Kasumi-1 (cell line): ENCODE results near the gene RAPGEF5.

Experiments used
- DNase-seq, 2 experiments: peaks; one replicate each; lab custom pipeline; 2025; lab: John Stamatoyannopoulos, UW

The RAPGEF5 gene, protein sequence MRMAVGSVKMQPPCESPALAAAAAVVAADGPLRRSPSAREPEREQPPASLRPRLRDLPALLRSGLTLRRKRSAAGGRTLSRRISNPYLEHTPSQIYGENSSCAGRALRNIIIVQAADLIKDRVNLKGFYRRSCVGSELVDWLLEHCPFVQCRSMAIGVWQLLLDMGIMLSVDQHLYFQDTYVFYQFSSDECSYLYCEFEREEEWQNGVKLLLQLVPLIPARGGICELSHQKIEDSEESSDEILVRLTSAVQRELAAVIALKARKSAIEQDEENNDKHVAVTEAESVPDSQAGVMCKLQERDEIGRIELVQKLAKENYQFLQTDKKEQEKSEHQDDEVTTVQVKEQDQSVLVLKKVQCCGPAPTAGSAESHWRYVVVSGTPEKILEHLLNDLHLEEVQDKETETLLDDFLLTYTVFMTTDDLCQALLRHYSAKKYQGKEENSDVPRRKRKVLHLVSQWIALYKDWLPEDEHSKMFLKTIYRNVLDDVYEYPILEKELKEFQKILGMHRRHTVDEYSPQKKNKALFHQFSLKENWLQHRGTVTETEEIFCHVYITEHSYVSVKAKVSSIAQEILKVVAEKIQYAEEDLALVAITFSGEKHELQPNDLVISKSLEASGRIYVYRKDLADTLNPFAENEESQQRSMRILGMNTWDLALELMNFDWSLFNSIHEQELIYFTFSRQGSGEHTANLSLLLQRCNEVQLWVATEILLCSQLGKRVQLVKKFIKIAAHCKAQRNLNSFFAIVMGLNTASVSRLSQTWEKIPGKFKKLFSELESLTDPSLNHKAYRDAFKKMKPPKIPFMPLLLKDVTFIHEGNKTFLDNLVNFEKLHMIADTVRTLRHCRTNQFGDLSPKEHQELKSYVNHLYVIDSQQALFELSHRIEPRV

DNA sequence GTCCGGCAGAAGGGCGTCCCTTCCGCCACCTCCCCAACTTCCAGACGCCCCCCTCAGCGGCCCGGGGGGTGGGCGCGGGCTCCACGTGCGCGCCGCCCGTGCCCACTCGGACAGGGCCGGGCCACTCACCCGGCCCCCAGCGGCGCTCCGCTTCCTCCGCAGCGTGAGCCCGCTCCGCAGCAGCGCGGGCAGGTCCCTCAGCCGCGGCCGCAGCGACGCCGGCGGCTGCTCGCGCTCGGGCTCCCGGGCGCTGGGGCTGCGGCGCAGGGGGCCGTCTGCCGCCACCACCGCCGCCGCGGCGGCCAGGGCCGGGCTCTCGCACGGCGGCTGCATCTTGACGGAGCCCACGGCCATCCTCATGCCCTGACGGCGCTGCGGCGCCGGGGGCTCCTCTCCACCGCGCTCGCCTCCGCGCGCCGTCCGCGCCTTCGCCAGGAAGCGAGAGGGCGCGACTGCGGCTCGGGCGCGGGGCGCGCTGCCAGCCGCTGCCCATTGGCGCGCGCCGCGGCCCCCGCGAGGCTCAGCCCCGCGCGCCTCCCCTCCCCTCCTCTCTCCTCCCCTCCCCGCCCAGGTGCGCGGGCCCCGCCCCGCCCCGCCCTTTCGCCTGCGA, at the start of gene RAPGEF5:
TSS of gene RAPGEF5 (minus strand) at position 454 of the 610 bp plus-strand sequence. CDS start at position 360, 94 bp downstream.
- DNase-seq: no peak

DNA sequence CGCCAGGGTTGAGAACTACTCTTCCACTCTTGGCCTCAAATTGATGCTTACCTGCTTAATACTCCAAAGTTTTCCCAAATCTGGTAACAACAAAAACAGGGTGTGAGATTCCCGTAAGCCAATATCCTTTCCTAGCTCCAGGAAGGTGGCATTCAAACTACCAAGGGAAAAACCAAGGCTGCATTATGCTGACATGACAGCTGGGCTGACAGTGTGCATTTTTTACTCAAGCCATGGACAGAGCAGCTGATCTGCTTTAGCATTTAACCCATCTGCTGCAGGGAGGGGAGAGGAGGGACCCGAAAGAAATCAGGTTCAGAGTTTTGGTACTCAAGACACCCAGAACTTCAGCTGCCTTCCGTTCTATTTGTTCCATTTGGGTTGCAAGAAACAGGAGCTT, 49.8 kb upstream of the RAPGEF5 start:
- no peak for DNase-seq

DNA sequence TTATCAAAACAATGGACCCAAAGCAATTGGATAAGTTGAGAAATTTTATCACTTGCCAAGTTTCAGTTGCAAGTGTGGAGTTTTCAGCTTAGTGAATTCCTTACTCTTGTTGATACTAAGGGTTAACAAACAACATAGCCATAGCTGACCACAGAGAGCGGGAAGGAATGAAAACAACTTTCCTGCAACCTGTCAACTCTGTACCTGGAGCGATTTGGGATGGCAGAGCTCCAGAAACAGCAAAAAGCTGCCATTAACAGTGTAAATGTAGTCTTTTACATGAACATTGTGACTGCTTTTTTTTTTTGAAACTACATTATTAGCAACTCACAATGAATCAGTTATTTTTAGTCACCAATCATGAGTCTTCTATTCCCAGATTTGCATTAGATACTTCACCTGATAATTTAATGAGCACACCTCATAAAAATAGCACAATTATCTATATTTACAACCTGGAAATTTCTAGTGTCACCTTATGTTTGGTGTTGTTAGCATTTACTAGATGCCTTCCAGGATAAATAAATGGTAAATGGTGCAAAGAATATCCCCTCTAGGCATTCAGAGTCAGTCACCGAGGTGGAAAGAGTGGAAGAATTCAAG, 47.6 kb upstream of the RAPGEF5 start:
- DNase-seq: no peak

DNA sequence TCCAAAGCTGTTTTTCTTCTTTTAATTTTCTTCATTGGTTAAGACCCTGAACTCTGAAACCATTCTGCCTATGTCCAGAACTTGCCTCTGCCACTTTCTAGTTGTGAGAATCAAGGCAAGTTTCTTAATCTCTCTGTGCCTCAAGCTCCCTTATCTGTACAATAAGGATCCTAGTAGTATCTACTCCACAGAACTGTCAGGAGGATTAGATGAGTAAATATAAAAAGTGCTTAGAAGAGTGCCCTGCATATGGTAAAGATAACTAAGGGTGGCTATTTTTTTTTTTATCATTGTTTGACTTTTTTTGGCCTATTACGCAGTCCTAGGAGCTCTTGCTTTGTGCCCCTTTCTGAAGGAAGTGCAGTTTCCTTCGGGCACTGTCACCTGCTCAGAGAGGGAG, 46.4 kb upstream of the RAPGEF5 start:
- DNase-seq: no peak

DNA sequence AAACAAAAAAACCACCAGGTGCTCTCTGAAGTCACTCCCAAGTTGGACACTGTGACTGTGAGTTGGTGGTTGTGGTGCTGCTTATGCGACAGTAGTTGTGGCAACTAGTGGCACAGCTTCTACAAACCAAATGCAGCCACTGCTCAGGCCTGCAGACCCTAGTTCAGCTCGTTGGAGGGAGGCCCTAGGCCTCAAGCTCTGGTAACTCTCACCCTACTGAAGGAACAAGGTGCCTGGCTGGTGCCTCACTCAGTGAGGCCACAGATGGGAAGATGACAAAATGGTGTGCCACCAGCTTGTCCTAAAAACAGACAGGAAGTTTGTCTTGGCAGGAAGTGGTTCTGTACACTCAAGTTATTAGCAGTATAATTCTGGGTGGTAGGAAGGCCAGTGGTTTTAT, 45.3 kb upstream of the RAPGEF5 start:
- DNase-seq: peak in 1 of 2 experiments; percentile 5

DNA sequence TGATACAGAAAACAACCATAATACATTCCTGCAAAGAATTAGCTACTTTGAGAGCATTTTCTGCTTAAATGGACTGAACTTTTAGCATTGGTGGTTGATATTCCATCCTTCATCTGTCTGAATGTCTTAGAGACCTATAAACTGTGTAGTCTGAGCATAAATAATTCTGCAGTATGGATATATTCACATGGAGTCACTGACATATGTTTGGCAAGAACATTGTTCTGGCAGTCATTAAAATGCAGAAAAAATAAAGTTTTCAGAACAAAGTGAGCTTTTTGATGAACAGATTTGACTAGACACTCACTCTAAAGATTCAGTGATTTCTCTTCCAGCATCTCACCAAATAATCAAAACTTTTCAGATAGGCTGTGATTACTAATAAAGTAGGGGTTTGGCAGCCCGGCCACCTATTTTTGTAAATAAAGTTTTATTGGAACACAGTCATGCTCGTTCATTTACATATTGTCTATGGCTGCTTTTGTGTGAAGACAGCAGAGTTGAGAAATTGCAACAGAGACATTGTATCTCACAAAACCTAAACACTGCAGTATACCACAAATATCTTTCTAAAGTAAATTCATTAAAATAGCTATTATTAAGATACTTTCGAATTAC, 44.1 kb upstream of the RAPGEF5 start:
- DNase-seq: no peak

DNA sequence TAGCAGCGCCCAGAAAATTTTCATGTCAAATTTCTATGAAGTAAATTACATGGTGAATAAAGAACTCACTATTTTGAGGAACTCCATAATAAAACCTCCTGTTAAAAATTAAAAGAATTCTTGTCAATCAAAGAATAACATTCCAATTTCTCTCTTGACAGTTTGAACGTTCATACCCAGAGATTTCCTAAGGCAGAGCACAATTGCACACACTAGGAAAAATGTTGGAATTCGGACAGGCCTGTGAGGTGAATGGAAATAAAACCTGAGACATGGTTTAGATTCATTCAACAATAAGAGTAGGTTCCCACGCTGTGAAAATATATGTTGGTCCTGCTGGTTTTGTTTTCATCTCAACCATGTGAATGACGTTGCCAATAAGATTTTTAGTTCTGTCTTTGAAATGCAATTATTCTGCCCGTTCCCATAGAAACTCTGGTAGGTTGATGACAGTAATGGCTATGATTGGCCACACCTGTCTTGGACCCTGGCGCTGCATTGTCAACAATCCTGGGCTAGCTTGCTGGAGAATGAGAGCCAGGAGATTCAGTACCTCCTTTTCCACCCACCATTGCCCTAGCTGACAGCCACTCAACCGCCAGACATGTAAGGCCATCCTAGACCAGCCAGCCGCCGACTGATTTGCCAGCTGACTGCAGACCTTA, 43.3 kb upstream of the RAPGEF5 start:
- no peak for DNase-seq

DNA sequence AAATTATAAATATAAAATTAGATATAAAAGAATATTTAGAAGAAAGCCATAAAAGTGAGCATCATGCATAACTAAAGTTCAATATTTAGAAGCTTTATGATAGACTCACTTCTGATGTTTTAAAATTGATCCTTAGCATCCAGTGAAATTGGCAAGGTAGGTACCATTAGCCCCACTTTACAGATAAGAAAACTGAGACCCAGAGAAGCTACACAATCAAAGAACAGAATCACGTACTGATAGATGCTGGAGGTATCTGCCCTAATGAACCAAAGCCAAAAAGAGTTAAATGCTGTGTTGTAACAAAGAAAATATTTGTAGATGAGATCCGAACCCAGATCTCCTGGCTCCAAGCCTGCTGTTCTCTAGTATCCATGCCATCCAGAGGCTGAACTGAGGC, 42.6 kb upstream of the RAPGEF5 start:
- DNase-seq: no peak

DNA sequence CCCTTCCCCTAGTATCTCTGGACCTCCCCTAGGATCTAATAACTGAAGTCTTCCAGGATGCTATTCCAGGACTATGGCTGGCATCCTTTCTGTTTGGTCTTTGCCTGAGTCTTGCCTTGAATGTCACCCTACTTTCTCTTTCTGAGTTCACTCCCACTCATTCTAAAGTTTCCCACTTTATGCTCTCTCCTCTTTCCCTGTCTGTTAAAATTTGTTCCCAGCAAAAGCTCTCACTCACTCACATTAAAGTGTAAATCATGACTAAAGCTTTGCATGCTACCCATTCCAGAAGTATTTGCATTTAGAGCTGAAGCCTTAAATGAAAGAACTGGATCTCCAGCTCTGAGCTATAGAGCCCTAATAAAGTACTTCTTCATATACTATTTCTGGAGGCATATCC, 42.1 kb upstream of the RAPGEF5 start:
- no peak for DNase-seq

DNA sequence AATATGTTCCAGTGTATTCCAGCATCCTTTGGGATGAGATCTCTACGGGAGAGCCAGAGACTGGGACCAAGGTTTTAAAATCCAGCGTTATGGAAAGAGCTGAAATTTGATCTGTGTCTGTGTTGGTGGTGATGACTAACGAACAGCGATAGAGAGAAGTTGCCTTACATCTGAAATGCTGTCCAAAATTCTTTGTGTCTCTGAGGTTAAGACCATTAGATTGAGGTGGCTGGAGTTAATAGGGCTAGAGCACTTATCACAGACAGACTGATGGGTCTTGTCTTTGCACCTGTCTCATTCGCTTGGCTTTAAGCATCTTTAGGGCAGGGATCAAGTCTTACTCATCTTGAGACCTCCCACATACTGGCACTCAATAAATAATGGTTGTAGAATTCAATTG, 41.0 kb upstream of the RAPGEF5 start:
- no peak for DNase-seq

DNA sequence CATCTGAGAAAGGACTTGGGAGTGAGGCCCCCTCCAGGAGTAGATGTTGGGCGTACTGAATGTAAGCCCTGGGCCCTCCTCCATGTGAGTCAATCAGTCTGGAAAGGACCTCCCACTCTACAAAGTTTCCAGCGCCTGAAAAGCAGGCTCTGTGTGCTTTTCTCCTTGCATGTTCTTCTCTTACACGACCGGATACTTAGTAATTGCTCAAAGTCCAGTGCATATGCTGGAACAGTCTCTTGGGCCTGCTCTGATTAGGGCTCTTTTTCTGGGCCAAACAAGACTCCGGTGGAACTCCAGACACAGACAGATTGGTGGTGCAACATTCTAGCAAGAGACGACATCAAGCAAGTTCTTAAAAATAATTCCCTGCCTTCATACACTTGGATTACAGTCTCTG, 38.3 kb upstream of the RAPGEF5 start:
- DNase-seq: no peak

DNA sequence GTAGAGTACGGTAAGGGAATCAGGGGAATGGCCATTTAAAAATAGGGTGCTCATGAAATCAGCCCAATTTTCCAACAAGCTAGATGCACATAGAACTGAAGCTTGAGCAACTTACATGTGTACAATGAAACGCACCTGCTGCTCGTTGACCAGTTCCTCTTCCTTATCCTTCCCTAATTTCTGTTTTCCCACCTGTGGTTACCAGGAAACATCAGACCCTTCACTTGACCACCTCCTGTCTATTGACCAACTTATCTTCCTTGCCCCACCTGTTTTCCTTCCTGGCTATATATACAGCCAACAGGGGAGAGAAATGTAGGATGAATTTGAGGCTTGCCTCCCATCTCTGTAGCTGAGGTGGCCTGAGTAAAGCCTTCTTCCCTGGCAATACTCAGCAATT, 37.8 kb upstream of the RAPGEF5 start:
- DNase-seq: no peak

DNA sequence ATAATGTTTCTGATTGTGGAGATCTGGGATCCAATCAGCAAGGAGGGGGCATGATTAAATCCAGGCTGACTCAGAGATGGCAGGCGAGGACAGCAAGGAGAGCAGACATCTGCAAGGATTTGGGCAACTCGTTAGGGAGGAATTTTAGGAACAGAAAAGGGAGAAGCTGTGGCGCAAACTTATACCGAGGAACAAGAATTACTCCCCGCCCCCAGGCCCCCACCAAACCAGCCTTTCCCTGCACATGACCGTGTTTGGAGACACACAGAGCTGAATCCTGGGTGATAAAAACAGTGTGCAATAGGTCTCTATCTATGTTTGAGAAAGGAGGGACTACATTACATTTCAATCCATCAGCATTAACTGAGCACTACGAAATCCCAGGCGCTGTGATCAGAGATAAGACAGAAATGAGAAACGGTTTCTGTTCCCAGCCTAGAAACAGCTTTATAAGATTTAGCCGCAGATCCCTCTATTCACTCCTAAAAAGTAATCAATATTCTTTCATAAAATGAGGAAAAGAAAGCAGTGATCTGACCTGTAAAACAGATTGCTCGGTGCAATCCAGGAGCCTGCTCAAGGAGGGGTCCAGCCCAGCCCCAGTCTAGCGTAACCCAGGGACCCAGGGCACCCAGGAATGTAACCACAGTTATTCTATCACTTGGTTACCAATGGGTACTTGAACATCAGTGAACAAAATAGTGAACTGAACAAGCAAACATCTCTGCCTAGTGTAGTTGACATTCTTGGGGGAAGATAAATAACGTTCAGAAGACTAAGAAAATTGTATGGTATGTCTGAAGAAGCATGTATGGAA, 37.2 kb upstream of the RAPGEF5 start:
- no peak for DNase-seq

DNA sequence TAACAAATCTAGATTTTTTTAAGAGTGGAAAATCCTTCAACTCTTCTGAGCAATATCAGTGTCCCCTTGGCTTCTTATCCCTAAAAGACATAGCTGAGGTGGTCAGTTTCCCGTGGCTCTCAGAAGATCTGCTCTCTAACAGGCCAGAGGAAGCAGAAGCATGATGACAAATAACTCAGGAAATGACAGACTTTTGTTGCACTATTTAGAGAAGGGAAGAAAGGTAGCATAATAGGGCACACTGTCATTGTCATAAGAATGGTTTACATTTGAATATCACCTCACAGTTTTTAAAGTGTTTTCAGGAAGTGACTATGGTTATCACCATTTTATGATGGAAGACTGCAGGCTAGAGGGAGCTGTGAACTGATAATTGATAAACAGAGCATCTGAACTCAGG, 33.6 kb upstream of the RAPGEF5 start:
- DNase-seq: no peak

DNA sequence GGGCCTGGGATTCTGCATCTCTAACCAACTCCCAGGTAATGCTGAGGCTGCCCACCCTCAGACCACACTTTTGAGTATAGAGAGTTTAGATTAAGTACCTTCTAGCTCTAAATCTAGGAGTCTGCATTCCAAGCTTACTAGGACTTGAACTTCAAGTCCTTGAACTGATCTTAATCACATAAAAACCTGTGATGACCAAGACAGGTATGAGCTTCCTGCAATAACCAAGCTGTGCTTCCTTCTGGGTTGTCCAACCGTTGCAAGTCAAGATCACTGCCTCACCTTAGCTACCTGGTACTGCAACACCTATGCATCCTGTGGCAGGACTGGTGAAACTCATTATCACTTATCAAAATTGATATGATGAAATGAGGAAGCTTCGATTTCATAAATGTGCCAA, 32.9 kb upstream of the RAPGEF5 start:
- DNase-seq: no peak

DNA sequence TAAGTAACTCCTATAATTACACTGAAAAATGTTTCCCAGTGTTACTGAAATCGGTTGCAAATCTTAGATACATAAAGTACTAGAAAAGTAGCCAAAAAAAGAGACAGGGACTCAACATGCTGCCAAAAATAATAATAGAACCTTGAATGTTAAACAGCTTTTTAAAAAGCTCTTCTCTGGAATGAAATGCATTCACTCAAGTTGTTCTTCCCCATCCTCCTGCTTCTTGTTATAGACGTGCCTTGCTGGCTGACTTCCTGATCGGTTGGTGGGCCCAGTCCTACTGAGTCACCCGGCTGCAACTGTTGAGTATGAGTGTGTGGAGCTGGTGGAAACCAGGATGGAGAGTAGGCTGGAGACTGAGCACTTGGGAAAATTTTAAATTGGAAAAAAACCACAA, 30.6 kb upstream of the RAPGEF5 start:
- DNase-seq: no peak

DNA sequence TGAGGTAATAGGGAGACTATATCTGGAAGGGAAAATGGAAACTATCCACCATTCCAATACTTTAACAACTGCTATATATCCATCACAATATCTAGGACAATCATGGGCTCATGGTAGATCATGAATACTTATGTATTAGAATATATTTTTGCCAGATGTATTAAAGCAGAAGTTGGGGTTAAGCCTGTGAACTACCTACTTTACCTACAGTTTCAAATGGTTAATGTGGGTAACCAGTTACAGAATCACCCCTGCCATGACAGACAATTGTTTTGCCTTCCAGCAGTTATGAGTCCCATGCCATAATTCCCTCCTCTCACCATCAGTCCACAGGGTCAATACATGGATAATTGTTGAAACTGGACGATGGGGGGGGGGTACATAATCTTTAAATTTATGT, 29.9 kb upstream of the RAPGEF5 start:
- DNase-seq: no peak

DNA sequence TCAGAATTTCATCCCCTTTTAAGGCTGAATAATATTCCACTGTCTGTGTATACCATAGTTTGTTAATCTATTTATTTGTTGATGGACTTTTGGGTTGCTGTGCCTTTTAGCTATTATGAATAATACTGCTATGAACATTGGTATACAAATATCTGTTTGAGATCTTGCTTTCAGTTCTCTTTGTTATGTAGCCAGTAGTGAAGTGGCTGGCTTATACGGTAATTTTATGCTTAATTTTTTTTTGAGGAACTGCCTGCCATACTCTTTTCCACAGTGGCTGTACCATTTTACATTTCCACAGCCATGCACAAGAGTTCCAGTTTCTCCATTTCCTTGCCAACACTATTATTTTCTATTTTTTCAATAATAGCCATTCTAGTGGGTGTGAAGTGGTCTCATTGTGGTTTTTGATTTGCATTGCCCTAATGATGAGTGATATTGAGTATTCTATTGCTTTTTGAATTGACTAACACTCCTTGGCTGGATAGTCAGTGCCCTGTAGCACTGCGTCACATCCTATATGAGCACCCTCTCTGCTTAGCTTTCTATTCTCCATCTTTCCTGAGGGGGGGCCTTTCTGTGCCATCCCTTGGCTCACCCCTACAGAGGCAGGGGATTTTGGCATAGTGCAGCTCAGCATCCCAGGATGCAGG, 29.4 kb upstream of the RAPGEF5 start:
- DNase-seq: no peak

DNA sequence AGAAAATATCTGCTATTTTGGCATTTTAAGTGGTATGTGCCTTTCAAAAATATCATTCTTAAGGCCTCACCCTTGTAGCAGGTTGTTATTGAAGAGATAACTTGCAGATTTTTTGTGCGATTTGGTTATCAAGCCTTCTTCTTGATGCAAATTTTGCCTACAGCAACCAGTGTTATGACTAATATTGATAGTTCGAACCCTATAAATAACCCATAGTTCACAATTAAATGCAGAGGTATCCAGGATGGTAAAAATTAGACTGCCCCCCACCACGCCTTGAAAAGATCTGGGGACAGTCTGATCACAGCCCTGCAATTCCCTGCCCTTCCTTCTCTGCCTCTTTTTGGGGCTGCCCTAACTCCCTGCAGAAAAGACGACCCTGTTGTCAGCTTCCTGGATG, 28.4 kb upstream of the RAPGEF5 start:
- no peak for DNase-seq

DNA sequence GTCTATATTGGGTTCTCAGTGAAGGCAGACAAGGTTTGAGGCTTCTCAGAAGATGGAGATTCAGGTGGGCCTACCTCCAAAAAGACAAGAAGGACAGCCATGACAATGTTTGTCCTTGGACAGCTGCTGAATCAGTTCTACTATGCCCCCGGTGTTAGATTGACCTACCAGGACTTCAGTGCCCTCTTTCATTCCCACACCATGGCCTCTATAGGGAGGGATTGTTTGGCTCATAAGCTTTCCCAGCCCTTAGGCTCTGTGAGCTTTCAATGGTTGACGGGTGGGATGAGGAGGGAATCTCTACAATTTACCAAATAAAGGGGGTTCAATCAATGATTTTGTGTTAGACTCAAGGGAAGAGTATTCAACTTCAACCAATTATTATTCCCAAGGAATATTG, 23.4 kb upstream of the RAPGEF5 start:
- DNase-seq: no peak
